K562 treated with DMSO at 1 percent for 12 hours (cell line): ENCODE results near the gene ZNF506. TPM values are rescaled to one million over a fixed set of nuclear protein-coding genes. Genes with fewer than 3 reads are reported as not detected.

Experiments
- total RNA-seq: library from RNA; unstranded; fragments of 300-600 nt; gene quantifications from 2 replicates; pipeline ENCODE4 v1.2.3, GENCODE V29; 2022; ENCODE audit not compliant: insufficient read depth

Gene ZNF506
- 0.74 and 0.93 TPM in 2 replicates for total RNA-seq

DNA sequence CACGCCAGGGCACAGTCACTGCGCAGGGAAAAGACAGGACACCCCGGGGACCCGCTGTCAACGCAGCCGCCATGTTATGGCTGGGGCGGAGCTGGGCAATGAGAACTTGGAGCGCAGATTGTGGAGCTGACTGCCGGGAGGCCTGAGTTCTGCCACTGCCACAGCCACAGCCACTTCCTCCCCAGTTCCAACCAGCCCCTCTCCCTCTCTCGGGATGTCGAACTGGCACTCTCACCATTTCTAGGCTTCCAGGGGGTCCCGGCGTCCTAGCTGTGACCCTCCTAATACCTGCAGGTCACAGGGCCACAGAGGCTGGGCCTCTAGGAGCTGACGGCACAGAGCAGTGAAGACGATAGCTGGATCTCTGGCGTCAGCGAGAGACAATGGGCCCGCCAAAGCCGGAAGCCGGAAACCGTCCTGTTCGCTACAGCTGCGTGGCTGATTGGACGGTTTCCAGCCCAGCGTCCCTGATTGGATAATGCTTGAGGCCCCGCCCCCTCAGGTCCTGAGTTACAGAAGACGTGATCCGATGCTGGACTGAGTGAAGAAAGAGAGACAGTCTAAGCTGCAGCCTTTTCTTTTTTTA lies at the start of gene ZNF506:
Gene ZNF506, minus strand, starts transcription at position 385 of the 586 bp plus-strand sequence. Its CDS starts 147 bp downstream, at position 238.

DNA sequence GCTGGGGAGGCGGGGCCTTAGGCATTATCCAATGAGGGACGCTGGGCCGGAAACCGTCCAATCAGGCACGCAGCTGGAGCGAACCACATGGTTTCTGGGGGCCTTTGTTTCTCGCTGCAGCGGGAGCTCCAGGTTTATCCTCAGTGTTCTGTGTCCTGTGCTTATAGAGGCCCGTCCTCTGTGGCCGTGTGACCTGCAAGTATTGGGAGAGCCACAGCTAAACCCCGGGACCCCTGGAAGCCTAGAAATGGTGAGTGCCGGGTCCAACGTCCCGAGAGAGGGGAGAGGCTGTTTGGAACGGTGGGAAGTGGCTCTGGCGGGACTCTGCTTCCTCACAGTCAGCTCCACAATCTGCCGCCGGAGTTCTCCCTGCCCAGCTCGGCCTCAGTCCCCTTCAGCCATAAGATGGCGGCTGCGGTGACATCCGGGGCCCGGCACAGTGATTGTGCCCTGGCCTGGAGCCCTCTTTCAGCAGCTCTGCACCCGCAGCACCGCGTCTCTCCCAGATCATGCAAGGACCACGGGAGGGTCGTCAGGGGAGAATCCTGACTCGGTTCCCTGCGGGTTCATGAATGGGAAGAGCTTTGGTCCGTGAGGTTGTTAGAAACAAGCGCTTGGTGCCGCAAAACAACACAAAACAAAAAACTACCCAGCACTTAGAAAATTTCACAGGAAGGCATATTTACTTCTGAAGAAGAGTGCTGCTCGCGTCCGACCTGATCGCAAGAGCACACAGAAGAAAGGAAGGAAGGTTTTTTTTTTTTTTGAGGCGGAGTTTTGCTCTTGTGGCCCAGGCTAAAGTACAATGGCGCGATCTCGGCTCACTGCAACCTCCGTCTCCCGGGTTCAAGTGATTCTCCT lies 44.4 kb upstream of the ZNF506 start, which contains the start of gene ZNF253:
Gene ZNF253, plus strand, starts transcription at position 133 of the 861 bp plus-strand sequence. Its CDS starts 115 bp downstream, at position 248.

Other genes with a start within 250 kb of the ZNF506 start
- gene PBX4, start 203.1 kb downstream of the ZNF506 start, total RNA-seq, result 1.8 and 4.2 TPM in 2 replicates
- gene LPAR2, start 193.5 kb downstream of the ZNF506 start, total RNA-seq, result 7.2 and 25.0 TPM in 2 replicates
- gene GMIP, start 178.1 kb downstream of the ZNF506 start, total RNA-seq, result 5.3 and 19.1 TPM in 2 replicates
- 37.4 and 88.1 TPM in 2 replicates for gene ATP13A1, start 158.1 kb downstream of the ZNF506 start, total RNA-seq
- 8.4 and 10.2 TPM in 2 replicates for gene ZNF101, start 152.9 kb downstream of the ZNF506 start, total RNA-seq
- 1.5 and 4.6 TPM in 2 replicates for gene ZNF14, start 88.6 kb downstream of the ZNF506 start, total RNA-seq
- gene ZNF253, start 44.1 kb upstream of the ZNF506 start, total RNA-seq, result 1.9 and 3.8 TPM in 2 replicates
- 4.0 and 18.5 TPM in 2 replicates for gene ZNF93, start 79.2 kb upstream of the ZNF506 start, total RNA-seq
- not detected in 2 replicates for gene ZNF682, start 217.8 kb upstream of the ZNF506 start, total RNA-seq